ENCODE results near the gene ZC3H14.

The ZC3H14 gene

DNA sequence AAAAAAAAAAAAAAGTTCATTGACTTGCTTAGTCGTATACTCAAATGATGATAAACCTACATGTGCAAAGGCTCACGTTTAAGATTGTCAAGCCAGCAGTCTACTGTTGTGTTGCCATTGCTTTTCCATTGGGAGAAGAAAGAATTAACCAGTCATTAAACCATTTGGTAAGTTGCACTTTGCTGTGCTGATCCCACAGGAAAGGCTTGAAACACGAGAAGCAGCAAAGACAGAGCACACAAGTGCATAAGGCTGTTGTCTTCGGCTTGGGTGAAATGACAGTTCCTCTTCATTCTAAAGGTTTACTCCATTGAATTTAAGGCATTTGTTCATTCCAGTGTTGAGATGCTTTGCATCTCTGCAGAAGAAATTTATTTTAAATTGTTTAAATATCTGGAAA is 50.1 kb downstream of the ZC3H14 start:
- Histone ChIP-seq H3K27ac (ENCODE audit: low read length) (no peak overlapping the region), H3K27me3 (ENCODE audit: low read depth, low read length) (no peaks in the 10 kb centered on the region), H3K4me3 (ENCODE audit: low read depth in 1 of 2, low read length in 2 of 2) (no peak overlapping the region), H3K9me3 (ENCODE audit: control insufficient read depth in 1 of 2, low read length in 2 of 2) (no peaks in the 10 kb centered on the region), H3K4me1 (ENCODE audit: control insufficient read depth in 1 of 2, insufficient read depth in 2 of 2, low read length in 2 of 2) (peaks cover 7% of the 10 kb centered on the region in 2 donors), H3K36me3 (ENCODE audit: control insufficient read depth in 1 of 2, insufficient read depth in 2 of 2, low read length in 2 of 2) (peaks cover 43 to 59% of the 10 kb centered on the region in 2 donors)

DNA sequence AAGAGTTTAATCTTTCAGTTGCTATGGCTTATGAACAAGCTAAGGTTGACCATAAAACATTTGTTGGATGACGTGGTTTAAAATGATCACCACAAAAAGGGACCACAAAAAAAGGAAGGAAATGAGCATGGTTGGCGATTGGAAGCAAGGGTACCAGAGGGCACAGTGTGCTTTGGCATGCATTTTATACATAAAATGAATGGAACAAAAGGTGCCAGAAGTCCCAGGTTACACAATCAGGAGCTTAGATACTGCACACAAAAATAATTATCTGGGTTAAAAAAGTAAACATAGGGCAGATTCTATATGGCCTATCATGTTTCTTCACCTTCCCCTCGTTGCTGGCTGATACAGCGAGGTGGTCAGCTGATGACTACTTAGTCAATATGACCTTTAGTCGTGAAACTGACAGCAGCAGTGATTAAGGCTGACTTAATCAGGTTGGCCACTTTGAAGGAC is 50.7 kb downstream of the ZC3H14 start:
- Histone ChIP-seq H3K4me1 (ENCODE audit: control insufficient read depth in 1 of 2, insufficient read depth in 2 of 2, low read length in 2 of 2) (peaks cover 7% of the 10 kb centered on the region in 2 donors), H3K36me3 (ENCODE audit: control insufficient read depth in 1 of 2, insufficient read depth in 2 of 2, low read length in 2 of 2) (peaks cover 38 to 53% of the 10 kb centered on the region in 2 donors), H3K27me3 (ENCODE audit: low read depth, low read length) (no peaks in the 10 kb centered on the region), H3K4me3 (ENCODE audit: low read depth in 1 of 2, low read length in 2 of 2) (no peak overlapping the region), H3K9me3 (ENCODE audit: control insufficient read depth in 1 of 2, low read length in 2 of 2) (no peaks in the 10 kb centered on the region), H3K27ac (ENCODE audit: low read length) (no peak overlapping the region)

DNA sequence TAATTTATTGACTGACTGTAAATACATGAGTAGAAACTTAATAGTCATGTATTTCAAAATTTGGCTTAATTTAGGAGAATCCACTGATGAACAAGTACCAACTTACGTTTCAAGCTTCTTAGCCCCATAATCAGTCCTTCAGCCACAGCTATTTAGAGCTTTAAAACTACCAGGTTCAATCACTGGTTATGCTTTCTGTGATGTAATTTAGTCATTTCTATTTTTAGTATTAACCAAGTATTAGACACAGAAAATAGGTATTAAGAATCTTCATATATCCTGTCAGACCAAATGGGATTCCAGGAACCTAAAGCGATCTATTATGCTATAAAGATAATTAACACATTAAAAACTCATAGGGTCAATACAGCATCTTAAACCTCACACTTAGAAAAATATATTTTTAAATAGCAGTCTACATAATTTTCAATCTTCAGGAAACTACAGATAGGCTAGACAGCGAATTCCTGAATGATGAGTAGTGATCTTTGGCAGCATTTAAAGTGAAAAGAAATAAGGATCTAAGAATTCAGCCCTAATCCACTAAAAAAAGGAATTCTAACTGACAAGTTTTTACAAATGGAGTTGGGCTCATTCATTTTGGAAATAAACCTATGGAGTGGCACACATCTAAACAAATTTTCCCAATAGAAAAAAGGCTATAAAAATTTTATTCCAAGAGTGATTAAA is 51.5 kb downstream of the ZC3H14 start:
- no peak overlapping the region for H3K27ac ChIP-seq (ENCODE audit: low read length)
- H3K27me3 ChIP-seq (ENCODE audit: low read depth, low read length): no peaks in the 10 kb centered on the region
- peaks cover 7% of the 10 kb centered on the region in 2 donors for H3K4me1 ChIP-seq (ENCODE audit: control insufficient read depth in 1 of 2, insufficient read depth in 2 of 2, low read length in 2 of 2)
- H3K4me3 ChIP-seq (ENCODE audit: low read depth in 1 of 2, low read length in 2 of 2): no peak overlapping the region
- no peaks in the 10 kb centered on the region for H3K9me3 ChIP-seq (ENCODE audit: control insufficient read depth in 1 of 2, low read length in 2 of 2)
- peaks cover 33 to 47% of the 10 kb centered on the region in 2 donors for H3K36me3 ChIP-seq (ENCODE audit: control insufficient read depth in 1 of 2, insufficient read depth in 2 of 2, low read length in 2 of 2)

DNA sequence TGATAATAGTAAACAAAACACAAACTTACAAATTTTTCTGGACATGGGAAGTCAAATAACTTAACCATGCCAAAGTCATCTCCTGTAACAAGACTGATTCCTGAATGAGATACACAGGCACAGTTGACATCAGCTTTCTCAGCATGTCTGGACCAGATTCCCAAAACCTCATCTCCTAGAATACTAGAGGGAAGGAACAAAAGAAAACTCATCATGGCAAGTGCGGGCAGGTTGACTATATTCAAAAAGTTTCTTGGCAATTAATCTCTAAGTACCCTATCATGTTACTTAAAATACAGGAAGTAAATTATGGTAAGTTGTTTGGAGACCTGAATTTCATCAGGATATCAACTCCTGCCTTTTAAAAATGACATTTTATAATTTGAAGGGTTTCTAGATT is 53.9 kb downstream of the ZC3H14 start:
- H3K9me3 ChIP-seq (ENCODE audit: control insufficient read depth in 1 of 2, low read length in 2 of 2): no peaks in the 10 kb centered on the region
- no peaks in the 10 kb centered on the region for H3K27me3 ChIP-seq (ENCODE audit: low read depth, low read length)
- H3K27ac ChIP-seq (ENCODE audit: low read length): no peak overlapping the region
- peaks cover 7% of the 10 kb centered on the region in 2 donors for H3K4me1 ChIP-seq (ENCODE audit: control insufficient read depth in 1 of 2, insufficient read depth in 2 of 2, low read length in 2 of 2)
- H3K36me3 ChIP-seq (ENCODE audit: control insufficient read depth in 1 of 2, insufficient read depth in 2 of 2, low read length in 2 of 2): peaks cover 17 to 24% of the 10 kb centered on the region in 2 donors
- no peak overlapping the region for H3K4me3 ChIP-seq (ENCODE audit: low read depth in 1 of 2, low read length in 2 of 2)

DNA sequence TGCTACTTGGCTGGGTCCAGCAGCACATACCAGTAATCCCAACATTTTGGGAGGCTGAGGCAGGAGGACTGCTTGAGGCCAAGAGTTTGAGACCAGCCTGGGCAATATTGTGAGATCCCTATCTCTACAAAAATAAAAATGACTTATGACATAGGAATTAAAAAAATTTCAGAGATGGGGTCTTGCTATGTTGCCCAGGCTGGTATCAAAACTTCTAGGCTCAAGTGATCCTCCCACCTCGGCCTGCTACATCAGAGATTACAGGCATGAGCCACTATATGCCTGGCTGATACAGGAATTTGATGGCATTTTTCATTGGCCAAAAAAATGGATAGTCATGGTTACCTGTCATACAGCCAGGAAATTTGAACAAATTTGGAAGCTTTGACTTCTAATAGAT is 54.6 kb downstream of the ZC3H14 start:
- Histone ChIP-seq H3K9me3 (ENCODE audit: control insufficient read depth in 1 of 2, low read length in 2 of 2) (no peaks in the 10 kb centered on the region), H3K36me3 (ENCODE audit: control insufficient read depth in 1 of 2, insufficient read depth in 2 of 2, low read length in 2 of 2) (peaks cover 17 to 18% of the 10 kb centered on the region in 2 donors), H3K4me3 (ENCODE audit: low read depth in 1 of 2, low read length in 2 of 2) (no peak overlapping the region), H3K4me1 (ENCODE audit: control insufficient read depth in 1 of 2, insufficient read depth in 2 of 2, low read length in 2 of 2) (peaks cover 7% of the 10 kb centered on the region in 2 donors), H3K27ac (ENCODE audit: low read length) (no peak overlapping the region), H3K27me3 (ENCODE audit: low read depth, low read length) (no peaks in the 10 kb centered on the region)

DNA sequence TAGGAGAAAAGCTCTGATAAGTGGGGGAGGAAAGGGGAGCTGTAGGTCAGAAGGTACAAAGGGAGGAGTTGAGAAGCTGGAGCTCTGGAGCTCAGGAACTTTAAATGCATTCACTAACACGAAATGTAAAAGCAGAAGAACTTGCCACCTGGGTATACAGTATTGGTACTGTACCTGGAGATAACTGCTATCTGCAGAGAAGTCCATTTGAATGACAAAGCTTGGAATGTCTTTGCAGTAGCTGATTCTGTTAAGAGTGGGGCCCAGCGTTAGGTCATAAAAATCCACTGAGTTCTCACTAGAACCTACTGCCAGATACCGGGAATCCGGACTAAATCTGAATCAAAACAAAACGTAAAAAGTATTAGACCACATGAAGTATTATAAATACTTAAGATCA is 55.6 kb downstream of the ZC3H14 start:
- peaks cover 5 to 7% of the 10 kb centered on the region in 2 donors for H3K4me1 ChIP-seq (ENCODE audit: control insufficient read depth in 1 of 2, insufficient read depth in 2 of 2, low read length in 2 of 2)
- no peaks in the 10 kb centered on the region for H3K9me3 ChIP-seq (ENCODE audit: control insufficient read depth in 1 of 2, low read length in 2 of 2)
- H3K27me3 ChIP-seq (ENCODE audit: low read depth, low read length): no peaks in the 10 kb centered on the region
- H3K4me3 ChIP-seq (ENCODE audit: low read depth in 1 of 2, low read length in 2 of 2): no peak overlapping the region
- H3K36me3 ChIP-seq (ENCODE audit: control insufficient read depth in 1 of 2, insufficient read depth in 2 of 2, low read length in 2 of 2): peaks cover 10% of the 10 kb centered on the region in 2 donors
- H3K27ac ChIP-seq (ENCODE audit: low read length): no peak overlapping the region

DNA sequence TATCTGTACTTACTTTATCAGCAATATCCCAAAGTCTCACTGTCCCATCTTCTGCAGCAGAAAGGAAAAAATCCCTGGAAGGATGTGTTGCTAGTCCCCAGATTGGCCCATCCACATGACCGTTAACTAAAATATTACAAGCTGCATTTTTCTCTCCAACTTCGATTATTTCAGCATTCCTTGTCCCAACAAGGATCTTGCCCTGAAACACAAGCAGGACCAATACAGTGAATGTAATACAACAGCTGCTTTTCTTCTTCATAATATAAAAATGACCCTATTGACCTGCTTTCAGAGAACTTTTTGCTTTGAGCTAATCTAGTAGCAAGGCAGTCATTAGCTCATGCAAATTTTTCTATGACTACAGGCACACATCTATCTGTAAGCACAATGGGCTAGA is 58.3 kb downstream of the ZC3H14 start:
- H3K9me3 ChIP-seq (ENCODE audit: control insufficient read depth in 1 of 2, low read length in 2 of 2): no peaks in the 10 kb centered on the region

DNA sequence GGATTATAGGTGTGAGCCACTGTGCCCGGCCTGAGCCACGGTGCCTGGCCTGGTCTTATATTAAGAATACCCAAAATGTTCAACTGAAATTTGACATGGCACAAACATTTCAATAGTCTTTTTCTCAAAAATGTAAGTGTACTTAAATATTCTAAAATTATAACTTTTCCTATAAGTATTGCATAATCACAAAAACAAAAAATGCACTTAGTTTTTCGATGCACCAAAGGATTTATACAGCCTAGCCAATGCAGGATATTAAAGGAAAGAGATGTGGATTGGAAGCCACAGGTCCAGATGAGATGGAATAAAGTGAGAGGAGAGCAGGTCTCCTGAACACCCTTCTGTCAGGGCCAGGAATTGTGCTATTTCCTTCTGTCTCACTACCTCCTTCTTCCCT is 62.8 kb downstream of the ZC3H14 start:
- no peaks in the 10 kb centered on the region for H3K4me1 ChIP-seq (ENCODE audit: control insufficient read depth in 1 of 2, insufficient read depth in 2 of 2, low read length in 2 of 2)
- no peak overlapping the region for H3K27ac ChIP-seq (ENCODE audit: low read length)
- H3K27me3 ChIP-seq (ENCODE audit: low read depth, low read length): no peaks in the 10 kb centered on the region
- no peaks in the 10 kb centered on the region for H3K36me3 ChIP-seq (ENCODE audit: control insufficient read depth in 1 of 2, insufficient read depth in 2 of 2, low read length in 2 of 2)
- no peak overlapping the region for H3K4me3 ChIP-seq (ENCODE audit: low read depth in 1 of 2, low read length in 2 of 2)
- no peaks in the 10 kb centered on the region for H3K9me3 ChIP-seq (ENCODE audit: control insufficient read depth in 1 of 2, low read length in 2 of 2)

More for the DNA sequence above, 58.3 kb downstream of the ZC3H14 start:
- no peak overlapping the region for H3K27ac ChIP-seq (ENCODE audit: low read length)
- peaks cover 0 to 1% of the 10 kb centered on the region in 2 donors for H3K36me3 ChIP-seq (ENCODE audit: control insufficient read depth in 1 of 2, insufficient read depth in 2 of 2, low read length in 2 of 2)
- no peaks in the 10 kb centered on the region for H3K4me1 ChIP-seq (ENCODE audit: control insufficient read depth in 1 of 2, insufficient read depth in 2 of 2, low read length in 2 of 2)
- no peak overlapping the region for H3K4me3 ChIP-seq (ENCODE audit: low read depth in 1 of 2, low read length in 2 of 2)
- H3K27me3 ChIP-seq (ENCODE audit: low read depth, low read length): no peaks in the 10 kb centered on the region

DNA sequence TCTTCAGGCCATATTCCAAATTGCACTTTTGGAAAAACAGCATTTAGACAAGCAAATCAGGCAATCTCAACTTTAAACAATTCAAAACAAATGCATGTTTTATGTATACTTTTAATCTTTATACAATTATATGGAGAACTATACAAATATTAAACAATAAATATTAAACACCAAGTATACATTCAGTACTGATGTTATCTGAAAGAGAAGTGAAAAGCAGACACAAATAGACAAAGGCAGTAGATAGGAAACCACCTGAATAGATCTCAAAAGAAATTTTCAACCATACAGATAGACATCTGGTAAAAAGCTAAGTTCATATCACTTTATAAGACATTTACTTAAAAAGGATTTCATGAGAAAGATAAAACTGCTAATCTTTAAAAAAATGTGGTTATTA is 65.2 kb downstream of the ZC3H14 start:
- H3K4me3 ChIP-seq (ENCODE audit: low read depth in 1 of 2, low read length in 2 of 2): no peak overlapping the region
- H3K36me3 ChIP-seq (ENCODE audit: control insufficient read depth in 1 of 2, insufficient read depth in 2 of 2, low read length in 2 of 2): no peaks in the 10 kb centered on the region
- no peaks in the 10 kb centered on the region for H3K9me3 ChIP-seq (ENCODE audit: control insufficient read depth in 1 of 2, low read length in 2 of 2)
- H3K27ac ChIP-seq (ENCODE audit: low read length): no peak overlapping the region
- H3K4me1 ChIP-seq (ENCODE audit: control insufficient read depth in 1 of 2, insufficient read depth in 2 of 2, low read length in 2 of 2): no peaks in the 10 kb centered on the region
- H3K27me3 ChIP-seq (ENCODE audit: low read depth, low read length): no peaks in the 10 kb centered on the region

DNA sequence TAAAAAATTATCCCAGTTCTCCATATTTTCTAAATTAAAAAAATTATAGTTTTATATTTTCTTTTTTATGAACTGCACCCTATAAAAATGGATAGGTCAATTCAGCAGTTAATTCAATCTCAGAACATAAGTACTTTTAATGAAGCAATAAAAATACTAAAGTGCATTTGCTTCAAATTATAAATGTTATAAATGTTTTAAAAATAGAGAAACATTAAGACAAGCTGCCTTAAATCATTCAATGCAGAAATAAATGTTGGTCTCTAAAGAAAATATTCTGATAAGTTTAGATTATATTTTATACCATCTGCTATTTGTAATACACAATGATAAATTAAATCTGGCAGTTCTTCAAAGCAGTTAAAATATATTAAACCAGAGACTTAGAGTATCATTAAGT is 65.6 kb downstream of the ZC3H14 start:
- no peak overlapping the region for H3K27ac ChIP-seq (ENCODE audit: low read length)
- no peaks in the 10 kb centered on the region for H3K4me1 ChIP-seq (ENCODE audit: control insufficient read depth in 1 of 2, insufficient read depth in 2 of 2, low read length in 2 of 2)
- H3K4me3 ChIP-seq (ENCODE audit: low read depth in 1 of 2, low read length in 2 of 2): no peak overlapping the region
- H3K36me3 ChIP-seq (ENCODE audit: control insufficient read depth in 1 of 2, insufficient read depth in 2 of 2, low read length in 2 of 2): no peaks in the 10 kb centered on the region
- no peaks in the 10 kb centered on the region for H3K9me3 ChIP-seq (ENCODE audit: control insufficient read depth in 1 of 2, low read length in 2 of 2)
- H3K27me3 ChIP-seq (ENCODE audit: low read depth, low read length): no peaks in the 10 kb centered on the region

DNA sequence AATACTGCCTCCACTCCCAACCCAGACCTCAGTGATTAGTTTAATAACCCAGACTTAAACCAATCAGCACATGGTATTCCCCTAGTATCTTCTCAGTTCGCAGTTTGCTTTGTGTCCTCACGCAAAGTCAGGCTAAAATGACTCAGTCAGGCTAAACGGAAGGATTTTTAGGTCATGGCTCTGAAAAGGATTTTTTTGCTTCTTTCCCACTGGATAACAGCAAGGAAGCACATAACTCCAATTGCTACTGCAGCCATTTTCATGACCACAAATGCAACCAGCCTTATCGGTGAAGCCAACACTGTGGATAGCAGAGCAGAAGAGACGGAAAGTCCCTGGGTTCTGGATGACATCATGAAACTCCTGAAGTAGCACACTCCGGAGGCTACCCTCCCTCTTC is 67.7 kb downstream of the ZC3H14 start:
- Histone ChIP-seq H3K4me3 (ENCODE audit: low read depth in 1 of 2, low read length in 2 of 2) (no peak overlapping the region), H3K27me3 (ENCODE audit: low read depth, low read length) (no peaks in the 10 kb centered on the region), H3K36me3 (ENCODE audit: control insufficient read depth in 1 of 2, insufficient read depth in 2 of 2, low read length in 2 of 2) (no peaks in the 10 kb centered on the region), H3K27ac (ENCODE audit: low read length) (no peak overlapping the region), H3K4me1 (ENCODE audit: control insufficient read depth in 1 of 2, insufficient read depth in 2 of 2, low read length in 2 of 2) (no peaks in the 10 kb centered on the region), H3K9me3 (ENCODE audit: control insufficient read depth in 1 of 2, low read length in 2 of 2) (no peaks in the 10 kb centered on the region)

DNA sequence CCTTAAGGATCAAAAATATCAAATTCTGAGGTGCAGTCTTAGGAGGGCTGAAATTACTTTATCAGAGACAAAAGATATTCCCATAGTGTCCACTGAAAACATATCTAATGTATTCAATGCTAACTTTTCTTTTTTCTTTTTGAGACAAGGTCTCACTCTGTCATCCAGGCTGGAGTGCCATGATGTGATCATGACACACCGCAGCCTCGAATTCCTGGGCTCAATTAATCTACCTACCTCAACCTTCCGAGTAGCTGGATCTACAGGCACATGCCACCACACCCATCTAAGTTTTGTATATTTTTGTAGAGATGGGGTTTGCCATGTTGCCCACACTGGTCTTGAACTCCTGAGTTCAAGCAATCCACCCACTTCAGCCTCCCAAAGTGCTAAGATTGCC is 68.3 kb downstream of the ZC3H14 start:
- Histone ChIP-seq H3K4me1 (ENCODE audit: control insufficient read depth in 1 of 2, insufficient read depth in 2 of 2, low read length in 2 of 2) (no peaks in the 10 kb centered on the region), H3K27ac (ENCODE audit: low read length) (no peak overlapping the region), H3K9me3 (ENCODE audit: control insufficient read depth in 1 of 2, low read length in 2 of 2) (no peaks in the 10 kb centered on the region)

More for the DNA sequence above, 68.3 kb downstream of the ZC3H14 start:
- no peaks in the 10 kb centered on the region for H3K36me3 ChIP-seq (ENCODE audit: control insufficient read depth in 1 of 2, insufficient read depth in 2 of 2, low read length in 2 of 2)
- no peaks in the 10 kb centered on the region for H3K27me3 ChIP-seq (ENCODE audit: low read depth, low read length)
- no peak overlapping the region for H3K4me3 ChIP-seq (ENCODE audit: low read depth in 1 of 2, low read length in 2 of 2)

Data from muscle layer of duodenum (tissue), 2 donors.